Immature natural killer cell (primary cell): Measurements from ENCODE around the gene ADARB2. TPM values are rescaled to one million over a fixed set of nuclear protein-coding genes. Genes with fewer than 3 reads are reported as not detected.

Source experiments
- DNase-seq, 3 donors: peaks; one replicate each; pipeline ENCODE4 v3.0.0; 2022; ENCODE audit warnings: mixed read lengths in 1 of 3
- H3K27ac Mint-ChIP-seq, 6 donors: one replicate each; pipeline ENCODE4 v1.8.0; 2020; ENCODE audit warnings: mixed read lengths in 6 of 6, mild to moderate bottlenecking in 5 of 6, inconsistent platforms in 4 of 6, moderate library complexity in 3 of 6
- H3K27me3 Mint-ChIP-seq, 3 donors: one replicate each; pipeline ENCODE4 v1.8.0; 2020 to 2021; ENCODE audit warnings: low read depth in 3 of 3, mild to moderate bottlenecking in 3 of 3, mixed read lengths in 3 of 3, moderate library complexity in 3 of 3, inconsistent platforms in 1 of 3
- H3K36me3 Mint-ChIP-seq, 3 donors: one replicate each; pipeline ENCODE4 v1.8.0; 2020; ENCODE audit warnings: mixed read lengths in 3 of 3, inconsistent platforms in 2 of 3, mild to moderate bottlenecking in 2 of 3
- H3K4me1 Mint-ChIP-seq, 2 donors: one replicate each; pipeline ENCODE4 v1.8.0; 2020; ENCODE audit warnings: inconsistent platforms in 2 of 2, mild to moderate bottlenecking in 2 of 2, mixed read lengths in 2 of 2, moderate library complexity in 1 of 2
- H3K4me3 Mint-ChIP-seq, 5 donors: one replicate each; pipeline ENCODE4 v1.8.0; 2020; ENCODE audit warnings: mild to moderate bottlenecking in 5 of 5, mixed read lengths in 5 of 5, inconsistent platforms in 3 of 5, moderate library complexity in 3 of 5
- H3K9me3 Mint-ChIP-seq, 6 donors: one replicate each; pipeline ENCODE4 v1.8.0; 2020; ENCODE audit warnings: mild to moderate bottlenecking in 6 of 6, mixed read lengths in 6 of 6, inconsistent platforms in 4 of 6, moderate library complexity in 3 of 6
- polyA plus RNA-seq, 3 donors: library from polyadenylated mRNA; unstranded; fragments of 300-500 nt; fragmentation: Illumina TruSeq; gene quantifications; one replicate each; pipeline ENCODE4 v1.2.3, GENCODE V29; 2021

ADARB2 gene
- polyA plus RNA-seq, 3 donors from 2014 or later = 0.12 TPM; not detected in 2

GRCh38 chr10:1746796-1747195 is 9.5 kb upstream of the ADARB2 start:
- peaks cover 2 to 9% (median 2%) of the 10 kb centered on the region in 3 donors for H3K27me3 Mint-ChIP-seq
- peaks cover 1 to 23% (median 11%) of the 10 kb centered on the region in 6 donors for H3K9me3 Mint-ChIP-seq

GRCh38 chr10:1745780-1746456 is 8.6 kb upstream of the ADARB2 start:
- Mint-ChIP-seq H3K4me3 (no peak overlapping the region), H3K27me3 (peaks cover 2 to 8% (median 6%) of the 10 kb centered on the region in 3 donors), H3K36me3 (peaks cover 0 to 3% (median 0%) of the 10 kb centered on the region in 3 donors), H3K27ac (no peak overlapping the region), H3K4me1 (no peaks in the 10 kb centered on the region), H3K9me3 (peaks cover 1 to 20% (median 11%) of the 10 kb centered on the region in 6 donors)
- no peak for DNase-seq

More at GRCh38 chr10:1746796-1747195, 9.5 kb upstream of the ADARB2 start:
- H3K4me1 Mint-ChIP-seq = no peaks in the 10 kb centered on the region
- peaks cover 0 to 3% (median 0%) of the 10 kb centered on the region in 3 donors for H3K36me3 Mint-ChIP-seq
- no peak overlapping the region for H3K27ac Mint-ChIP-seq
- H3K4me3 Mint-ChIP-seq = no peak overlapping the region
- DNase-seq = no peak

- no peak for DNase-seq
- Mint-ChIP-seq H3K36me3 (peaks cover 0 to 3% (median 0%) of the 10 kb centered on the region in 3 donors), H3K27me3 (peaks cover 2 to 9% (median 7%) of the 10 kb centered on the region in 3 donors), H3K4me1 (no peaks in the 10 kb centered on the region), H3K27ac (no peak overlapping the region), H3K9me3 (peaks cover 0 to 12% (median 7%) of the 10 kb centered on the region in 6 donors), H3K4me3 (no peak overlapping the region)
Observed at GRCh38 chr10:1744524-1744923, 7.2 kb upstream of the ADARB2 start.

DNA sequence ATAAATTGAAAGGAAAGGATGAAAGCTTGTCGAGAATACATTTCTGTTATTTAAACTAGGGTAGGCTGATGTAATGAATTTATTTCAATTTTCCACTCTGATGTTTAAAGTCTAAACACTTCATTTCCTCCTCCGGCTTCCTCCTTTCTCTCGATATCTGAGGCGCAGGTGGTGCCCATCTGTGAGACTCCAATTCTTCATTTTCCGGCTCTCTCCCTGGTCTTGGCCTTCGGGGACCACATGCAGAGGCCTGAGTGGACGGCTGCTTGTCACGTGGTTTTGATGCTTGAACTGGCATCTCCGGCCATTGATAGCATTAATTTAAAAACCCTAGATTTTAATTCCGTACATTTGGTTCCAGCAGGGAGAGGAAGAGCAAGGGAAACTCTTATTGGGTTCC is 5.8 kb upstream of the ADARB2 start:
- peaks cover 2 to 19% (median 3%) of the 10 kb centered on the region in 3 donors for H3K27me3 Mint-ChIP-seq
- DNase-seq = no peak

DNA sequence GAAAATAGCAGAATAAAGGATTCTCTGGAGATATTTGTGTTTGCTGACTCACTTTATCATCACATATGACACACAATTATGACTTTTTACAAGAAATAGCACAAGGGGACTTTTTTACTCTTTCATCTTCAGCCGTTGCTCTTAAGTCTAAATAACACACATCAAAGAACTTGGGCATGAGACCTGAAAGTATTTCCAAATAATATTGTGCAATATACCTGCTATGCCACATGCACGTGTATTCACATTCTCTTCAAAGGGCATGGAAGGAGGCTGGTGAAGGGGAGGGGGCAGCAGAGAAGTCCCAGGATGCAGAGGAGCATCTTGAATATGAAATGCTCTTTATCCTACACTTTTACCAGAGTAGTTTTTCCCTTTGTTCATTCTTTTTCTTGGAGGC is 4.1 kb upstream of the ADARB2 start:
- Mint-ChIP-seq H3K4me1 (no peaks in the 10 kb centered on the region), H3K4me3 (no peak overlapping the region), H3K36me3 (no peaks in the 10 kb centered on the region), H3K9me3 (peaks cover 0 to 2% (median 0%) of the 10 kb centered on the region in 6 donors), H3K27ac (no peak overlapping the region), H3K27me3 (peaks cover 3 to 23% (median 5%) of the 10 kb centered on the region in 3 donors)
- DNase-seq = no peak

More for the DNA sequence above, 5.8 kb upstream of the ADARB2 start:
- Mint-ChIP-seq H3K9me3 (peaks cover 0 to 2% (median 0%) of the 10 kb centered on the region in 6 donors), H3K4me1 (no peaks in the 10 kb centered on the region), H3K27ac (no peak overlapping the region), H3K36me3 (no peaks in the 10 kb centered on the region), H3K4me3 (no peak overlapping the region)

- no peaks in the 10 kb centered on the region for H3K4me1 Mint-ChIP-seq
Observed at GRCh38 chr10:1739751-1740150, 2.4 kb upstream of the ADARB2 start.

DNA sequence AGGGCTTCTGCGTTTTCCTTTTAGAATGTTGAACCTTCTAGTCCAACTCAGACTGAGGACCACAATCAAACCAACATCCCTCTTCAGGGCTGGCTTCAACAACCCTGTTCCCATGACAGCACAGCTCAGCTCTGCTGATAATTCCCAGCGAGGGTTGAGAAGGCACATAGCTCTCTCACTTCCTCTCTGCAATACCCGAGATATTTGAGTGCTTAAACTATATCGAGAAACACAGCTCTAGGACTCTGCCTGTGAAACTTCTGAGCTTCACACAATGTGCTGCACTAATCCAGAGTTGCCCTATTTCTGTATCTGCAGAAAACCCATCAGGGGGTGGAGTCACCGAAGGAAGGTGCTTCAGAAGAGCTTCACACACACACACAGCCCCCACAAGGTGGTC is 1.6 kb upstream of the ADARB2 start:
- Mint-ChIP-seq H3K4me1 (no peaks in the 10 kb centered on the region), H3K9me3 (peaks cover 0 to 2% (median 0%) of the 10 kb centered on the region in 6 donors), H3K36me3 (no peaks in the 10 kb centered on the region), H3K27me3 (peaks cover 7 to 38% (median 8%) of the 10 kb centered on the region in 3 donors), H3K27ac (no peak overlapping the region), H3K4me3 (no peak overlapping the region)
- no peak for DNase-seq

More at GRCh38 chr10:1739751-1740150, 2.4 kb upstream of the ADARB2 start:
- no peak overlapping the region for H3K4me3 Mint-ChIP-seq
- H3K9me3 Mint-ChIP-seq = peaks cover 0 to 2% (median 0%) of the 10 kb centered on the region in 6 donors
- H3K36me3 Mint-ChIP-seq = no peaks in the 10 kb centered on the region
- H3K27ac Mint-ChIP-seq = no peak overlapping the region
- peaks cover 7 to 36% (median 8%) of the 10 kb centered on the region in 3 donors for H3K27me3 Mint-ChIP-seq
- no peak for DNase-seq

- Mint-ChIP-seq H3K27ac (no peak overlapping the region), H3K4me3 (no peak overlapping the region), H3K9me3 (peaks cover 0 to 2% (median 0%) of the 10 kb centered on the region in 6 donors), H3K4me1 (no peaks in the 10 kb centered on the region), H3K27me3 (peaks cover 7 to 39% (median 14%) of the 10 kb centered on the region in 3 donors), H3K36me3 (no peaks in the 10 kb centered on the region)
- no peak for DNase-seq
Observed at GRCh38 chr10:1736972-1737221, 428 bp downstream of the ADARB2 start.

DNA sequence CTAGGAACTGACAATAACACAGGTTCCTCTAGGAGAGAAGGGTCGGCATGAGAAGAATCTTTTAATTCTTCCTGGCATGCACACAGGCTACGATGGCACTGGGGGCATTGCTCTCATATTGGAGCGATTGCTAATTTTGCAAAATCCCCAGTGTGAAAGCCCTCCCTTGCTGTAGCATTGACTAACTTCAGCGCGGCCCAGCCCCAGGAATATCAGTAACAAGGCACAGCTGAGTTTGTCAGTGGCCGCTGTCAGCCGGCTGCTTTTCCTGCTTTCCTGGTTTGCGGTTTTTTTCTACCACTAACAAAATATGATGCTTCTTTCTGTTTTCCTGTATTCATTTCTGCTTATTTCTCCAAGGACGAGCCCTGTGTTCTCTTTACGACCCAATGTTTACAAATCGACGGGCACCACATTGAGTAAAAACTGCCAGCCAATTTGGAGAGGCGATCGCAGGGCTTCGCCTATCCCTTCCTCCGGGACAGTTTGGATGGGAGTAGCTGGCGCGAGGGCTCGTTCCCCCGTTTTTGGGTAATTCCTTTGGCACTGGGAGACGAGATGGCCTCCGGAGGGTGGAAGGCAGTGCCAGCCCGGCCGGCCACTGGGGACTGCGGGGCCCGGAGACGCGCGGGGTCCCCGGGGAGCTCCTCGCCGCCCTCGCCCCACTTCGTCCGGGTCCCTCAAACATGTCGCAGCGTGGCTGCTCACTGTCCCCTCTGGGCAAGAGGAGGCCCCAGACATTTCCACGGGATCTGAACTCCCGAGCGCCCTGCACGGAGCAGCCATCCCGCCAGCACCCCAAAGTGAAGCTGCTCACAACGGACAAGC is 967 bp downstream of the ADARB2 start:
- DNase-seq = no peak
- Mint-ChIP-seq H3K27me3 (peaks cover 7 to 37% (median 17%) of the 10 kb centered on the region in 3 donors), H3K27ac (no peak overlapping the region), H3K4me1 (no peaks in the 10 kb centered on the region), H3K9me3 (peaks cover 0 to 2% (median 0%) of the 10 kb centered on the region in 6 donors), H3K36me3 (no peaks in the 10 kb centered on the region), H3K4me3 (peak overlapping the region in 1 of 5 donors; percentile 50)

GRCh38 chr10:1735562-1735961 is 1.8 kb downstream of the ADARB2 start:
- Mint-ChIP-seq H3K27me3 (peaks cover 11 to 37% (median 17%) of the 10 kb centered on the region in 3 donors), H3K36me3 (no peaks in the 10 kb centered on the region), H3K4me3 (no peak overlapping the region), H3K4me1 (no peaks in the 10 kb centered on the region), H3K9me3 (peaks cover 0 to 2% (median 0%) of the 10 kb centered on the region in 6 donors), H3K27ac (no peak overlapping the region)
- no peak for DNase-seq

- H3K36me3 Mint-ChIP-seq = no peaks in the 10 kb centered on the region
- H3K27me3 Mint-ChIP-seq = peaks cover 11 to 31% (median 18%) of the 10 kb centered on the region in 3 donors
- H3K4me1 Mint-ChIP-seq = no peaks in the 10 kb centered on the region
- H3K27ac Mint-ChIP-seq = no peak overlapping the region
- peaks cover 0 to 2% (median 0%) of the 10 kb centered on the region in 6 donors for H3K9me3 Mint-ChIP-seq
- no peak overlapping the region for H3K4me3 Mint-ChIP-seq
- no peak for DNase-seq
Observed at GRCh38 chr10:1734288-1734687, 3.0 kb downstream of the ADARB2 start.

DNA sequence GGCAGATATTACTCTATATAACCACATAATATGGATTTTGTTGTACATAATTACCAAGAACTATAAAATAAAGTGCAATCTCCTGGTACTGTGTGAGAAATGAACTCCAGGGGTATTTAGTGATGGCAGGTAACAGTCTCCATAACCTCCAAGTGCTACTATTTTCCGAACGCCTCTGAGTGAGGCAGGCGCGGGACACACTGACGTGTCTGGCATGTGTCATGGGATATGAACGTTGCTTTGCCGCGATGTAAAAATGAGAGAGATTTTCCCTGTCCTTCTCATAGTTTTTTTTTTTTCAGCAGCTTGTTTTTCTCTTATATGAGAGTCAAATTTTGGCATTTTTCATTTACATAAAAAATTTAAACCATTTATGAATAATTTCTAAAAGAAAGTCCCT is 3.6 kb downstream of the ADARB2 start:
- Mint-ChIP-seq H3K4me1 (no peaks in the 10 kb centered on the region), H3K9me3 (peaks cover 0 to 2% (median 0%) of the 10 kb centered on the region in 6 donors), H3K36me3 (no peaks in the 10 kb centered on the region), H3K27me3 (peaks cover 11 to 25% (median 18%) of the 10 kb centered on the region in 3 donors), H3K4me3 (no peak overlapping the region), H3K27ac (no peak overlapping the region)
- DNase-seq = no peak

DNA sequence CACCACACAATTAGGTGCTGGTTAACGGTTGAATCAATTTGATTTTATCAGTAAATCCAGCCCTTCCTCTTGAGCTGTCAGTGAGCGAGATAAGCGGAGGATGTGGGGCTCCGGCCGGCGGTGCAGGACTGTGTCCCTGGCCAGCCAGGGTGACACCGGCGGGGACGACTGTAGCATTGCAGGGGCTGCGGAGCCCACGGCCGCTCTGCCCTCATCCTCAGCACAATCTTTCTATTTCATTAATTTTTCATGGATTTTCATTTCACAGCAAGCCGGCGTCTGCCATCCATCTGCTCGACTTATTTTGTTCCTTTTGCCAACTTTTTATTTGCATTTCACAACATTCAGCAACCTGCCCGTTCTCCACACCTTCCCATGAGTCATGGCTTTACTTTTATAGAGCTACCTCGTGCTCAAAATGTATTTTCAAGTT is 4.7 kb downstream of the ADARB2 start:
- no peaks in the 10 kb centered on the region for H3K9me3 Mint-ChIP-seq
- H3K4me3 Mint-ChIP-seq = no peak overlapping the region
- no peak overlapping the region for H3K27ac Mint-ChIP-seq
- no peaks in the 10 kb centered on the region for H3K4me1 Mint-ChIP-seq
- no peaks in the 10 kb centered on the region for H3K36me3 Mint-ChIP-seq
- H3K27me3 Mint-ChIP-seq = peaks cover 10 to 20% (median 18%) of the 10 kb centered on the region in 3 donors
- DNase-seq = no peak

- H3K4me3 Mint-ChIP-seq = no peak overlapping the region
- H3K27me3 Mint-ChIP-seq = peaks cover 10 to 22% (median 18%) of the 10 kb centered on the region in 3 donors
- no peak for DNase-seq
- H3K36me3 Mint-ChIP-seq = no peaks in the 10 kb centered on the region
- no peaks in the 10 kb centered on the region for H3K9me3 Mint-ChIP-seq
- no peaks in the 10 kb centered on the region for H3K4me1 Mint-ChIP-seq
- no peak overlapping the region for H3K27ac Mint-ChIP-seq
Observed at GRCh38 chr10:1731592-1731991, 5.7 kb downstream of the ADARB2 start.
